Stimulated activated CD4-positive, alpha-beta T cell treated with anti-CD3 and anti-CD28 coated beads, Interleukin-15, amount 100 ng/mL, for 1 hour (primary cell): ENCODE measurements around the gene RNF32.
"Not testable (repeated sequence)": the region's sequence is repeated elsewhere in the genome, so short reads cannot be mapped to it uniquely, and the experiment has no call there.

Source experiments
- DNase-seq, 2 donors: peaks; one replicate each; pipeline ENCODE4 v3.0.0-alpha.2; 2020; ENCODE audit warnings: low read depth in 1 of 2, low spot score in 1 of 2

The RNF32 gene

DNA sequence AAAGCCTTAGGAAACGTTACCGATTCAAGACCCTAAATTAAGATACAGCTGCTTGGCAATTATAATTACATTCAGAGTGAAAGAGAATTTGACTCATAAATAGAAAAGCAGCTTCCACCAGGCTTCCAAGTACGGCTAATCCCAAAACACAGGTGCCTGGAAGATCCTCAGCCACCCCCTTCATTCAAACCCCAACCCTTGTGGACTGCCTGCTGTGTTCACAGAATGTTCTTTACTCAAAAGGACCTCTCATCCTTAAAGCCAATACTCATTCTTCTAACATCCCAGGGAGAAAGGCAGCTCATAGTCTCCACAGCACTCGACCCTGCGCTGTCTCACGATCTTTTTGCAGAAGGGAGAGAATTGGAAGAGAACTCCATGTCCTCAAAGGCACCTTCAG is 32.9 kb downstream of the RNF32 start:
- no peak for DNase-seq

DNA sequence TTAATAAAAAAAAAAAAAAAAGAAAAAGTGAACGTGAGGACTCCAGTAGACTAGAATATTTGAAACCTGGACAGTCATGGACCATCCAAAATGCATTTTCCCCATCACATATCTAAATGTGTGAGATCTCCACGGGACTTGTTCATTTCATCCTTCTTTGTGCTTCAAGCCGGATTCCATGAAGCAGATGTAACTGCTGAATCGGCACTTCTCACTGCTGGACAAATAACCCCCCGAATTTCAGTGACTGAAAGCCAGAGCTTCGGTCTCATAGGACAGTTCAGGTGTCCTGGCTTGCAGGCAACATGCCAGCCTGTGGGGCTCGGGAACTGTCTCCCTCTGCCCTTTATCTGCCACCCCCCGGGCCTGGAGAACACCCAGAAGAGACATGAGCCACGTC is 33.3 kb downstream of the RNF32 start:
- no peak for DNase-seq

DNA sequence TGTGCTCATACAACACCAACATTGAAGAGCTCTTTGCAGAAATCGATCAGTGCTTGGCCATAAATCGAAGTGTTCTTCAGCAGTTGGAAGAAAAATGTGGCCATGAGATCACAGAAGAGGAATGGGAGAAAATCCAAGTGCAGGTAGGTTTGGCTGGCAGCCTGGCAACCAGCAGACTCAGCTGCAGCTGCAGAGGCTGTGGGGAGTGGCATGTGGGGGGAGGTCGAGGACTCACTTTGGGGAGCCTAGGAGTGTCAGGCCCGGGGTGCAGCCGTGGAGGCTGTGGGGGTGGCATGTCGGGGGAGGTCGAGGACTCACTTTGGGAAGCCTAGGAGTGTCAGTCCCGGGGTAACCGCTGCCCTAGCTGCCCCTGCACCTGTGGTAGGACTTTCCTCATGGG is 35.1 kb downstream of the RNF32 start:
- no peak for DNase-seq

DNA sequence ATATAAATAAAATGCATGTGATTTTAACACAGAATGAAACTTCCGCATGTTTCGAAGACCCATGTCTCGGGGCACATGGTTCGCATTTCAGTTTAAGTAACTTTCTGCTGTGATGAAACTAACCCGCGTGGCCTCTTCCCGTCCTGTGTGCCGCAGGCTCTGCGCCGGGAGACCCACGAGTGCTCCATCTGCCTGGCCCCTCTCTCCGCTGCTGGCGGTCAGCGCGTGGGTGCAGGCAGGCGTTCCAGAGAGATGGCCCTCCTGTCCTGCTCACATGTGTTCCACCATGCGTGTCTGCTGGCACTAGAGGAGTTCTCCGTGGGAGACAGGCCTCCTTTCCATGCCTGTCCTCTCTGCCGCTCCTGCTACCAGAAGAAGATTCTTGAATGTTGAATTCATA is 35.7 kb downstream of the RNF32 start:
- DNase-seq: no peak

DNA sequence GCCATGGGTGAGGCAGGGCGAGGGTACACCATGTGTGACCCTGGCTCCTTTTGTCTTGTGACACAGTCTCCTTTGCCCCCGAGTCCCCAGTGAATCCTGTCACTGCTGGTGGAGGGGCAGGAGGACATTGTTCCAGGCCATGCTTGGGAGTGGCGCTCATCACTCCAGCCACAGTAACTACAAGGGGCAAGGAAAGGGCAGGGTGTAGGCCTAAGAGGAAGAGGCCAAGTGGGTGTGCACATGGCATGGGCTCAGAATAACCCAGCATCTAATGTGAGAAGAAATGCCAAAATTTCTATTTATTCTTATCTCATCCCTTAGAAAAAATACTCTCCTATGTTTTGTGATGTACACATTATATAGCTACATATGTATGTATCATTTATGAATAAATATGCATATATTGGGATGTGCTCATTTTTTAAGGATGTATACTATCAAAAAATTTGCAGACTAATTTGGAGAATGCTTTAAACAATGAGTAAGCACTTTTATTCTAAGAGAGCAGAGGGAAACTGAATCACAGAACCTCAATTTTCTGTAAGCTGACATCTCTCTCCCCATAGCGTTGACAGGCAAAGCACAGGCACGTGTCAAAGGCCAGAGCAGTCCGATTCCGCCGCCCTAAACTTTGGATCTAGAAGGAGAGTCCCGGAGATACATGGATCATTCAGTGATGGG is 36.9 kb downstream of the RNF32 start:
- no peak for DNase-seq

DNA sequence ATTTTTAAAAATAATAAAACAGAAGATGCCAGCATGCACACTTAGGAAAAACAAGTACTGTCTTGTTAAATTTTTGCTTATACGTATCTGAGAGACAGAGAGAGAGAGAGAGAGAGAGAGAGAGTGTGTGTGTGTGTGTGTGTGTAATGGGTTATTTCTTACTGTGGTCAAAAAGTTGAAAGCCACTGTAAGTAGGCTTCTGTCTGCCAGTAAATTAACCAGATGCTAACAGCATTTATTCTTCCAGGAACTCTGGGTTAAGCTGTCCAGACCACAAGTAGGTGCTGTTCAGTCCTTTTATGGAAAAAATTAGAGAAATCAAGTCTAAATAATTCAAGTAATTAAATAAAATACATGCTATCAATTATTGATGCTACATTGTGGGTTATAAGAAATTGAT is 39.7 kb downstream of the RNF32 start:
- no peak for DNase-seq

DNA sequence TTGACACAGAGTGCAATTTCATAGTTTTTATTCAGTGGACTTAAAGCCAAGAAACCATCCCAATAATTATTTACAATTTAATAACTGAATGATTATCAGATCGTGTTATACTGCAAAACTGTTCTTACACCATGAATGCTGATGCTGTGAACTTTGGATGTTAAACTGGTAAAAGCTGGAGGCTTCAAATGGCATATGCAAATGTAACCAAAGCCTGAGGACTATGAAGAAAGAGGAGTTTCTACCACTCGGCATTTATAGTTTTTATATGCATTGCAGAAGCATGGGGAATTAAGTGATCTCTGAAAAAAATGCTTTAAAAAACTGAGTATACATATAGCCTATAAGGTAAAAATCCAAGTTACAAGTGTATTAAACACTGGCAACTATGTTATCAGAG is 42.4 kb downstream of the RNF32 start:
- no peak for DNase-seq

DNA sequence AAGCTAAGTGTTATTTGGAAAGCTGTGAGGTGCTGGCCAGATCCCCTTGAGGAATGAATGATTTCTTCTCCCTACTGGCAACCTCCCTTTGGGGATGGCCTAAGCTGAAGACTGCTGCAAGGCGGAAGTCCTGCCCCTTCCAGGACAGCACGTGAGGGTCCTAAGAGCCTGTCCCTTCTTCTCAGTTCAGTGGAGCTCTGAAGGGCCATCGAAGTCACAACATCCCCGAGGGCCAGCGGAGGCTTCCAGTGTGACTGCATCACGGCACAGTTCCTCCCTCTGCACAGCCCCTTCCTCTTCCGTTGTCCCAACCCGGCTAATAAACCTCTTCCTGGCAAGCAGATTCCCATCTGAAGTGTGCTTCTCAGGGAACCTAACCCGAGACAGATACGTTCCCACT is 43.7 kb downstream of the RNF32 start:
- DNase-seq: no peak

DNA sequence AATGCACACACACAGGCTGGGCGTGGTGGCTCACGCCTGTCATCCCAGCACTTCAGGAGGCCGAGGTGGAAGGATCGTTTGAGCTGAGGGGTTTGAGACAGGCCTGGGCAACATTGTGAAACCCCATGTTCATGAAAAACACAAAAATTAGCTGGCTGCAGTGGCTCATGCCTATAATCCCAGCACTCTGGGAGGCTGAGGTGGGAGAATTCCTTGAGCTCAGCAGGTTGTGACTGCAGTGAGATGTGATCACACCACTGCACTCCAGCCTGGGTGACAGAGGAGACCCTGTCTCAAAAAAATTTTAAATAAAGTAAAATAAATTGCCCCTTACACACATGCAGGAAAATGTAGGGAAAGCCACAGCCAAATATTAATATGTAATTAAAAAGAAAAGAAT is 44.1 kb downstream of the RNF32 start:
- DNase-seq: no peak

DNA sequence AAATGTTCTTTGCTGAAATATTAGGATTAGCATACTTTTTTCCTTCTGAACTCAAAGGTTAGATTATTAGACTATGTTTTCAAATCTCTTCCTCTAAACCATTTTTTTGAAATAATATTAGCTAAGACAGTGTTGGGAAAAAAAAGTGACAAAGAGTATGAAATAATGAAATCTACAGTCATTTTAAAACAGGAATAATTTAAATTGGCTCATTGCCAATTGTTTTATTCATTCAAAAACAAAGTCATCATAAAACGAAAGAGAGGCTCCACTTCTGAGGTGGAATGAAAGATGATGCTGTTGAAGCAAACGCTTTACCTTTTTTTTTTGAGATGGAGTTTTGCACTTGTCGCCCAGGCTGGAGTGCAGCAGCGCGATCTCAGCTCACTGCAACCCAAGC is 51.2 kb downstream of the RNF32 start:
- no peak for DNase-seq

DNA sequence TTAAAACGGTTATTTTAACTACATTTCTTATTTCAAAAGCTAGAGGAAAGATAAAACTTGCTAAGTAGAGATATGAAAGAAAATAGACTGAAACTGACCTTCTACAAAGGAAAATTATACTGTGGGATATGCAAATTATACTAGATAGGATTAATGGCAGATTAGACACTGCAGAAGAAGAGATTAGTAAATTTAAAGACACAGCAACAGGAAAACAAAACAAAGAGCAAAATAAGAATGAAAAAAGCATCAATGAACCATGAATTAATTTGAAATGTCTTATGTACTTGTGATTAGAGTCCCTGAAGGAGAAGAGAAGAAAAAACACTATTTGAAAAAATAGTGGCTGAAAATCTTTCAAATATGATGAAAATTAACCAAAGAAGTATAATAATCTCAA is 52.3 kb downstream of the RNF32 start:
- no peak for DNase-seq

DNA sequence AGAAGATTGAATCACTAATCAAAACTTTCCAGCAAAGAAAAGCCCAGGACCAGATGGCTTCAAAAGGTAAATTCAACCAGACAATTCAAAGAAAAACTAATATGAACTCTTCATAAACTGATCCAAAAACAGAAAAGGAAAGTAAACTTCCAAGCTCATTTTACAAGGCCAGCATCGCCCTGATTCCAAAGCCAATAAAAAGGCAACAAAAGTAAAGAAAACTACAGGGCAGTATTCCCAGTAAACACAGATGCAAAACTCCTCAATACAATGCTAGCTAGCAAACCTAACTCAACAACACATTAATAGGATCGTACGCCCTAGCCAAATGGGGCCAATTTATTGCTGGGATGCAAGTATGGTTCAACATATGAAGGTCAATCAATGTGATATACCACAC is 53.1 kb downstream of the RNF32 start:
- DNase-seq: no peak

DNA sequence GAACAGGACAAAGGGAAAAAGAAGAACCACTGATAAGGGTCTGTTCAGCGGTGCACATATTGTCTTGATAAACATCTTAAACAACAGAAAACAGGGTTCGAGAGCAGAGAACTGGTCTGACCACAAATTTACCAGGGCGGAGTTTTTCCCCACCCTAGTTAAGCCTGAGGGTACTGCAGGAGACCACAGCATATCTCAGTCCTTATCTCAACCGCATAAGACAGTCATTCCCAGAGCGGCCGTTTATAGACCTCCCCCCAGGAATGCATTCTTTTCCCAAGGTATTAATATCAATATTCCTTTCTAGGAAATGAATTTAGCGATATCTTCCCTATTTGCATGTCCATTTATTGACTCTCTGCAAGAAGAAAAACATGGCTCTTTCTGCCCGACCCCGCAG is 56.7 kb downstream of the RNF32 start:
- not testable (repeated sequence) for DNase-seq

DNA sequence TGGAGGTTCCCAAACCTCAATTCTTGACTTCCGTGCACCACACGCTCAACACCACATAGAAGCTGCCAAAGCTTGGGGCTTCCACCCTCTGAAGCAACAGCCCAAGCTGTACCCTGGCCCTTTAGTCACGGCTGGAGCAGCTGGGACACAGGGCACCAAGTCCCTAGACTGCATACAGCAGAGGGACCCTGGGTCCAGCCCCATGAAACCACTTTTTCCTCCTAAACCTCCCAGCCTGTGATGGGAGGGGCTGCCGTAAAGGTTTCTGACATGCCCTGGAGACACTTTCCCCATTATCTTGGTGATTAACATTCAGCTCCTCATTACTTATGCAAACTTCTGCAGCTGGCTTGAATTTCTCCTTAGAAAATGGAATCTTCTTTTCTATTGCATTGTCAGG is 57.9 kb downstream of the RNF32 start:
- not testable (repeated sequence) for DNase-seq

DNA sequence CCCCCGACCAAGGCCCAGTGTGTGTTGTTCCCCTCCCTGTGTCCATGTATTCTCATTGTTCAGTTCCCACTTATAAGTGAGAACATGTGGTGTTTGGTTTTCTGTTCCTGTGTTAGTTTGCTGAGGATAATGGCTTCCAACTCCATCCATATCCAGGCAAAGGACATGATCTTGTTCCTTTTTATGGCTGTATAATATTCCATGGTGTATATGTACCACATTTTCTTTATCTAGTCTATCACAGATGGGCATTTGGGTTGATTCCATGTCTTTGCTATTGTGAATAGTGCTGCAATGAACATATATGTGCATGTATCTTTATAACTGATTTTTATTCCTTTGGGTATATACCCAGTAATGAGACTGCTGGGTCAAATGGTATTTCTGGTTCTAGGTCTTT is 61.2 kb downstream of the RNF32 start:
- not testable (repeated sequence) for DNase-seq

DNA sequence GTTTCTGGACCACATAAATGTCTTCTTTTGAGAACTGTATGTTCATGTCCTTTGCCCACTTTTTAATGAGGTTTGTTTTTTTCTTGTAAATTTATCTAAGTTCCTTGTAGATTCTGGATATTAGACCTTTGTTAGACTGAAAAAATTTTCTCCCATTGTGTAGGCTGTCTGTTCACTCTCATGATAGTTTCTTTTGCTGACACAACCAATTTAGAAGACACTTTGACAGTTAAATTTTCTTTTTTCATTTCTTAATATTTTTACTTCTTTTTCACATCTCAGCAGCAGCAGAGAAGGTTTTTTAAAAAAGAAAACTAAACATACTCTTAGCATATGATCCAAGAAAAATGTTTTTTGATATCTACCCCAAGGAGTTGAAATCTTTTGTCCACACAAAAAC is 61.8 kb downstream of the RNF32 start:
- no peak for DNase-seq

DNA sequence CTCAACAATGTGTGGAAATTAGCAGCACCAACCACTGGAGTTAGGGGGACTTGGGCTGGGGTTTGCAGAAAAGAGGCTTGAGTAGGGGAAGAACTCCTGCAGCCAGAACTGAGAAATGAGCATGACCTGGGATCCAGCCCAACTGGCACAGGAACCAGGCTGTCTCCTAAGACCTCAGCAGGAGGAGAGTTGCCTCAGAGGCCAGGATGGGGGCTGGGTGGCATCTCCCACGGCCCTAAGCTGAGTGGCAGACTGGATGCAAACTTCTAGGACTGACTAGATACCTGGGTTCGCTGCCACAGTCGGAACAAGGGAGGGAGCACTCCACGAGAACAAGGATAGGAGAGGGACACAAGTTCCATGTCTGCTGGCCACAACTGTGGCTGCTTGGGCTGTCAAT is 62.6 kb downstream of the RNF32 start:
- DNase-seq: no peak

DNA sequence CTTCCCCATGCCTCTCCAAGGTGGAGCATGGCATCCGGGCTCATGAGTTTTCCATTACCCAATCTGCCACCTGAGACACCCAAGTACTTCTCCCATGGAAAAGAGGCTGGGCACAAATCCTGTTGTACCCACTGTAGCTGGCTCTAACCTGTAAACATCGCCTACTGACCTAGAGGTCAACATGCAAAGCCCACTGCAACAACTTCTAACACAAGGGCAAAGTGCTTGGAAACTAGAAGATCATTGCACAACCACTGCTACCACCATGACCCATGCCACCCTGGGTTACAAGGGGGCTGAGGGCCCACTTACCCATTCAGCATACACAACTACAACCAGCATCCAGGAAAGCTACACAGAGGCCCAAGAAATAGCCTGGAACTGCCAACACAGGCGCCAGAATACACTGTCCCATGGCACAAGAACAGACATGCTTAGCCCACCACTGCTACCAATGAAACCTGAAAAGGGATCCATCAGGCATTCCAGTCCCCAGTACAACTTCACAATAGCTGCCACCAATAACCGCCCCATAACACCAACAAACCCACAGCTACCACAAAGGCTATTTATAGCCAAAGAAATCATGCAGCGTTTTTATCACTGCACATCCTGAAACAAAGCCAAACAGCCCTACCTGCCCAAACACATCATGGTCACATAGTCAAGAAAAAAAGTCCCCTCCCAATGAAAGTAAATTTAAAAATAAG is 63.4 kb downstream of the RNF32 start:
- DNase-seq: no peak

DNA sequence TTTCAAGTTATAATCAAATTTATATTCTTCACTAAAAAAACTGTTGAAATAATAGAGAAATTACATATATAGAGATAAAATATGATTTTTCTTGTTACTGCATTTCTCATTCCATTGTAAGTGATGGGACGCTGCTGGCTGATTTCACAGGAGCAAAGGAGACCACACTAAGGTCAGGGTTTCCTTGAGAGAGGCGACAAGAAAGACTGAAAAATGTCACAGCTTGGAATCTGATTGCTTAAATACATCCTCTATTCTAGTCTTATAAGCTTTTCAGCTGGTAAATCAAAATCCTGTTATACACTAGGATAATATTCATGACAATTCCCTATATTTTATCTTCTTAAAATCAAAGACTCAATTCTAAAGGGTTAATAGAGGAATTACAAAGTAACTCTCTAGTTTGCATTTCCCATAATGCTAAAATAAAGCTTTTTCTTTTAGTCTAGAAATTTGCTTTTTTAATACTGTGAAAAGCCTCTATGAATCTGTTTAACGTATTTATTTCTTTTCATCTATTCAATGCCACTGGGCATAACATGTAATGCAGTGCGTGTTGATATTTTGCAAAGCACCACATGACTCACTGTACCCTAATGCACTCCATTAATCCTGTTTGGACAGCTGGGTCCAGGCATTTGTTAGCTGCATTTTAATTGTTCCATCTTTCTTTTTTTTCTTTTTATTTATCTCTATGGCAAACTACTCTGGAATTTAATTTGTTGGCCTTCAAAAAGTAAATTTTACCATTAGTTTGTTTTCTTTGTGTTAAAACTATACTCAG is 81.7 kb downstream of the RNF32 start:
- no peak for DNase-seq

DNA sequence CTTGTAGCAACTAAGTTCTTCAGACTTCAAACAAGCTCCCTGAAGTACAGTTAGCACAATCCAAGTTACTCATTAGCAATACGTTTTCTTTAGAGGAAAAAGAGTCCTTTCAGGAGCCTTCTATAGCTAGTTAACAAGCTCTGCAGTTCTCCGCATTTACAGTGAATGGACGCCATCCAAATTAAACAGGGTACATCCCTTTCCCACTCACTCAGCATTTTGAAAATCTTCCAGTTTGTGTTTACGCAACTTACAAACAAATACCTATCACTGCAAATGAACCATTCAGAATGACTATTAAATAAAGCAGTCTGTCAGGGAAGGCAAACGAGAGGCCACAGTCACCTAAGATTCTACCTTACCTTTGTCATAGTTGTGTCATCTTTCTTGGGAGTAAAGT is 84.5 kb downstream of the RNF32 start:
- DNase-seq: no peak

DNA sequence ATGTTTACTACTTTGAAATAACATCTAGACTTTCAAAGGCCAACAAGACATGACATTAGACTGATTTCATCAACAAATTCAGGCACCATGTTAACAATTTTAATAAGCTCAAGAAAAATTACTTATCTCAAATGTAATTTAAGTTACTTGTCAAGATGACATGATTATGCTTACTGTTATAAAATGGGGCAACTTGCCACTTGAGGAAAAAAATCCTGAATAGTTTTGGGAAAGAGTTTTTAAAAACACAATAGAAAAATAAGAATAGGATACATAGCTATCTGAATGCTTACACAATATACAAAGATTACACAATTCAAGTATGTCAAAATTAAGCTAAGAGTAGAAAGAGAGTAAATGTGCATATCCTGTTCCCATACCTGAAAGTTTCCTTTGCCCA is 85.4 kb downstream of the RNF32 start:
- DNase-seq: no peak
